Measurements from ENCODE around the gene PPP2R3B. TPM values are rescaled to one million over a fixed set of nuclear protein-coding genes. Genes with fewer than 3 reads are reported as not detected.

The PPP2R3B gene
- total RNA-seq, 2 experiments from 2014 or later, result 40.3 to 40.7 TPM

- POLR2A ChIA-PET, result no interaction called here
- Mint-ChIP-seq H3K36me3 (peaks cover 41% of the 10 kb centered on the region), H3K9me3 (no peaks in the 10 kb centered on the region), H3K4me3 (no peak overlapping the region), H3K27ac (no peak overlapping the region), H3K4me1 (no peaks in the 10 kb centered on the region), H3K27me3 (no peaks in the 10 kb centered on the region)
- ATAC-seq (ENCODE audit: low read depth) (no peak), DNase-seq (no peak)
These were observed 86.4 kb downstream of the PPP2R3B start for GRCh38 chrX:300334-300733.

GRCh38 chrX:298993-299392, 87.7 kb downstream of the PPP2R3B start:
- POLR2A ChIA-PET, result no interaction called here
- no peaks in the 10 kb centered on the region for H3K4me1 Mint-ChIP-seq
- no peak overlapping the region for H3K27ac Mint-ChIP-seq
- no peaks in the 10 kb centered on the region for H3K27me3 Mint-ChIP-seq
- DNase-seq (no peak), ATAC-seq (ENCODE audit: low read depth) (no peak)
- no peak overlapping the region for H3K4me3 Mint-ChIP-seq
- no peaks in the 10 kb centered on the region for H3K9me3 Mint-ChIP-seq
- peaks cover 43% of the 10 kb centered on the region for H3K36me3 Mint-ChIP-seq

- DNase-seq, result no peak
These were observed 91.6 kb downstream of the PPP2R3B start for GRCh38 chrX:295136-295535.

GRCh38 chrX:292900-293897, 93.5 kb downstream of the PPP2R3B start:
- H3K27me3 Mint-ChIP-seq, result no peaks in the 10 kb centered on the region
- DNase-seq (no peak), ATAC-seq (ENCODE audit: low read depth) (no peak)
- H3K36me3 Mint-ChIP-seq, result peaks cover 49% of the 10 kb centered on the region
- H3K9me3 Mint-ChIP-seq, result no peaks in the 10 kb centered on the region
- no peak overlapping the region for H3K27ac Mint-ChIP-seq
- H3K4me3 Mint-ChIP-seq, result no peak overlapping the region
- POLR2A ChIA-PET, result no interaction called here
- H3K4me1 Mint-ChIP-seq, result no peaks in the 10 kb centered on the region

More at GRCh38 chrX:295136-295535, 91.6 kb downstream of the PPP2R3B start:
- Mint-ChIP-seq H3K36me3 (peaks cover 52% of the 10 kb centered on the region), H3K9me3 (no peaks in the 10 kb centered on the region), H3K4me1 (no peaks in the 10 kb centered on the region), H3K4me3 (no peak overlapping the region), H3K27ac (no peak overlapping the region), H3K27me3 (no peaks in the 10 kb centered on the region)
- POLR2A ChIA-PET, result no interaction called here
- ATAC-seq (ENCODE audit: low read depth), result no peak

- ATAC-seq (ENCODE audit: low read depth) (no peak), DNase-seq (no peak)
- Mint-ChIP-seq H3K27me3 (no peaks in the 10 kb centered on the region), H3K27ac (no peak overlapping the region), H3K4me3 (no peak overlapping the region), H3K36me3 (peaks cover 46% of the 10 kb centered on the region), H3K9me3 (no peaks in the 10 kb centered on the region), H3K4me1 (peaks cover 4% of the 10 kb centered on the region)
- POLR2A ChIA-PET, result no interaction called here
These were observed 95.3 kb downstream of the PPP2R3B start for GRCh38 chrX:291411-291901.

GRCh38 chrX:290476-291166, 96.1 kb downstream of the PPP2R3B start:
- Mint-ChIP-seq H3K4me1 (peaks cover 12% of the 10 kb centered on the region), H3K27ac (no peak overlapping the region), H3K36me3 (peaks cover 42% of the 10 kb centered on the region), H3K27me3 (no peaks in the 10 kb centered on the region), H3K9me3 (no peaks in the 10 kb centered on the region), H3K4me3 (no peak overlapping the region)
- ATAC-seq (ENCODE audit: low read depth), result no peak
- POLR2A ChIA-PET, result no interaction called here
- no peak for DNase-seq

GRCh38 chrX:288561-288991, 98.1 kb downstream of the PPP2R3B start:
- ATAC-seq (ENCODE audit: low read depth) (no peak), DNase-seq (no peak)
- POLR2A ChIA-PET, result no interaction called here
- Mint-ChIP-seq H3K36me3 (peaks cover 47% of the 10 kb centered on the region), H3K27me3 (no peaks in the 10 kb centered on the region), H3K4me3 (no peak overlapping the region), H3K27ac (no peak overlapping the region), H3K4me1 (peaks cover 20% of the 10 kb centered on the region), H3K9me3 (no peaks in the 10 kb centered on the region)

- H3K36me3 Mint-ChIP-seq, result peaks cover 40% of the 10 kb centered on the region
- ATAC-seq (ENCODE audit: low read depth) (no peak), DNase-seq (no peak)
- H3K9me3 Mint-ChIP-seq, result no peaks in the 10 kb centered on the region
- no peak overlapping the region for H3K27ac Mint-ChIP-seq
- no peak overlapping the region for H3K4me3 Mint-ChIP-seq
- H3K27me3 Mint-ChIP-seq, result no peaks in the 10 kb centered on the region
- POLR2A ChIA-PET, result no interaction called here
- H3K4me1 Mint-ChIP-seq, result peaks cover 20% of the 10 kb centered on the region
These were observed 99.0 kb downstream of the PPP2R3B start for GRCh38 chrX:287670-288069.

- DNase-seq (no peak), ATAC-seq (ENCODE audit: low read depth) (no peak)
- peaks cover 22% of the 10 kb centered on the region for H3K4me1 Mint-ChIP-seq
- no peaks in the 10 kb centered on the region for H3K9me3 Mint-ChIP-seq
- H3K4me3 Mint-ChIP-seq, result no peak overlapping the region
- POLR2A ChIA-PET, result no interaction called here
- H3K36me3 Mint-ChIP-seq, result peaks cover 19% of the 10 kb centered on the region
- no peak overlapping the region for H3K27ac Mint-ChIP-seq
- H3K27me3 Mint-ChIP-seq, result no peaks in the 10 kb centered on the region
These were observed 101.5 kb downstream of the PPP2R3B start for GRCh38 chrX:285076-285677.

Other genes starting within 250 kb of the PPP2R3B start
- gene PLCXD1, start 105.5 kb downstream of the PPP2R3B start, total RNA-seq, result 10 to 100 TPM; 57.3 to 61.2 TPM
- 10 to 100 TPM; 63.1 to 64.5 TPM for gene GTPBP6, start 68.1 kb downstream of the PPP2R3B start, total RNA-seq
- not detected for gene SHOX, start 243.9 kb upstream of the PPP2R3B start, total RNA-seq

Data from activated naive CD8-positive, alpha-beta T cell treated with anti-CD3 and anti-CD28 coated beads, Interleukin-2, amount 10 ng/mL, durations not matched to agents 7 days and 5 days (primary cell).